ENCODE data around the gene CS.
"Not testable (repeated sequence)": the region's sequence is repeated elsewhere in the genome, so short reads cannot be mapped to it uniquely, and the experiment has no call there.

The CS gene

DNA sequence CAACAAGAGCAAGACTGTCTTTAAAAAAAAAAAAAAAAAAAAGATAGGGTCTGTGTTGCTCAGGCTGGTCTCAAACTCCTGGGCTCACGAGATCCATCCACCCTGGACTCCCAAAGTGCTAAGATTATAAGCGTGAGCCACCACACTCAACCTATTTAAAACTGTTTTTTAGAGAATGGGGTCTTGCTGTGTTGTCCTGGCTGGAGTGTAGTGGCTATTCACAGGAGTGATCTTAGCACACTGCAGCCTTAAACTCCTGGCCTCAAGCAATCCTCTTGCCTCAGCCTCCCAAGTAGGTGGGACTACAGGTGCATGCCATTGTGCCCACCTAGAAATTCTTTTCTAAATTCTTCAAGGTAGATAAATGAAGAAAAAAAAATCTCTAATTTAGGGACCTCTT, 25.8 kb downstream of the CS start:
- H3K36me3 ChIP-seq (ENCODE audit: insufficient read depth): peaks cover 36% of the 10 kb centered on the region; the same call in 1 of the 2 replicates

GRCh38 chr12:56272468-56272867, 27.7 kb downstream of the CS start:
- H3K4me2 ChIP-seq; H3K27me3 ChIP-seq (ENCODE audit: insufficient read depth, low read depth); H3K9ac ChIP-seq: not testable (repeated sequence)

More for the DNA sequence above, 25.8 kb downstream of the CS start:
- Histone ChIP-seq H3K79me2 (ENCODE audit: insufficient read depth, low read depth) (peaks cover 5% of the 10 kb centered on the region; the same call in 1 of the 2 replicates), H3K27ac (no peak overlapping the region), H3K4me1 (ENCODE audit: low read depth, poor library complexity, severe bottlenecking) (no peaks in the 10 kb centered on the region), H3K4me2 (no peak overlapping the region), H3K27me3 (ENCODE audit: insufficient read depth, low read depth) (no peaks in the 10 kb centered on the region), H2AFZ (ENCODE audit: low read depth) (no peak overlapping the region), H3K9ac (no peak overlapping the region), H4K20me1 (ENCODE audit: insufficient read depth) (no peaks in the 10 kb centered on the region), H3K4me3 (IDR thresholded peaks at IDR 0.05; ENCODE audit: insufficient read depth, low read depth, low read length) (no peak overlapping the region)
- TF ChIP-seq, protein P1, sequence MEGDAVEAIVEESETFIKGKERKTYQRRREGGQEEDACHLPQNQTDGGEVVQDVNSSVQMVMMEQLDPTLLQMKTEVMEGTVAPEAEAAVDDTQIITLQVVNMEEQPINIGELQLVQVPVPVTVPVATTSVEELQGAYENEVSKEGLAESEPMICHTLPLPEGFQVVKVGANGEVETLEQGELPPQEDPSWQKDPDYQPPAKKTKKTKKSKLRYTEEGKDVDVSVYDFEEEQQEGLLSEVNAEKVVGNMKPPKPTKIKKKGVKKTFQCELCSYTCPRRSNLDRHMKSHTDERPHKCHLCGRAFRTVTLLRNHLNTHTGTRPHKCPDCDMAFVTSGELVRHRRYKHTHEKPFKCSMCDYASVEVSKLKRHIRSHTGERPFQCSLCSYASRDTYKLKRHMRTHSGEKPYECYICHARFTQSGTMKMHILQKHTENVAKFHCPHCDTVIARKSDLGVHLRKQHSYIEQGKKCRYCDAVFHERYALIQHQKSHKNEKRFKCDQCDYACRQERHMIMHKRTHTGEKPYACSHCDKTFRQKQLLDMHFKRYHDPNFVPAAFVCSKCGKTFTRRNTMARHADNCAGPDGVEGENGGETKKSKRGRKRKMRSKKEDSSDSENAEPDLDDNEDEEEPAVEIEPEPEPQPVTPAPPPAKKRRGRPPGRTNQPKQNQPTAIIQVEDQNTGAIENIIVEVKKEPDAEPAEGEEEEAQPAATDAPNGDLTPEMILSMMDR (conservative IDR thresholded peaks at IDR 0.05; ENCODE audit: low read depth, low read length): no peak

GRCh38 chr12:56271031-56271430, 29.1 kb downstream of the CS start:
- Histone ChIP-seq H2AFZ (ENCODE audit: low read depth) (no peak overlapping the region), H4K20me1 (ENCODE audit: insufficient read depth) (no peaks in the 10 kb centered on the region), H3K4me3 (IDR thresholded peaks at IDR 0.05; ENCODE audit: insufficient read depth, low read depth, low read length) (no peak overlapping the region), H3K36me3 (ENCODE audit: insufficient read depth) (peaks cover 20% of the 10 kb centered on the region; the same call in 1 of the 2 replicates), H3K79me2 (ENCODE audit: insufficient read depth, low read depth) (no peaks in the 10 kb centered on the region), H3K9ac (no peak overlapping the region), H3K27ac (no peak overlapping the region; the same call in 1 of the 2 replicates), H3K27me3 (ENCODE audit: insufficient read depth, low read depth) (no peaks in the 10 kb centered on the region), H3K4me1 (ENCODE audit: low read depth, poor library complexity, severe bottlenecking) (peaks cover 7% of the 10 kb centered on the region), H3K4me2 (no peak overlapping the region)
- TF ChIP-seq, protein P1 (conservative IDR thresholded peaks at IDR 0.05; ENCODE audit: low read depth, low read length): peak; percentile 76

More at GRCh38 chr12:56272468-56272867, 27.7 kb downstream of the CS start:
- H3K4me1 ChIP-seq (ENCODE audit: low read depth, poor library complexity, severe bottlenecking); H2AFZ ChIP-seq (ENCODE audit: low read depth); H3K4me3 ChIP-seq (IDR thresholded peaks at IDR 0.05; ENCODE audit: insufficient read depth, low read depth, low read length); H3K79me2 ChIP-seq (ENCODE audit: insufficient read depth, low read depth); H3K27ac ChIP-seq; H4K20me1 ChIP-seq (ENCODE audit: insufficient read depth): not testable (repeated sequence)
- H3K36me3 ChIP-seq (ENCODE audit: insufficient read depth): peaks cover 20% of the 10 kb centered on the region; the same call in 1 of the 2 replicates

DNA sequence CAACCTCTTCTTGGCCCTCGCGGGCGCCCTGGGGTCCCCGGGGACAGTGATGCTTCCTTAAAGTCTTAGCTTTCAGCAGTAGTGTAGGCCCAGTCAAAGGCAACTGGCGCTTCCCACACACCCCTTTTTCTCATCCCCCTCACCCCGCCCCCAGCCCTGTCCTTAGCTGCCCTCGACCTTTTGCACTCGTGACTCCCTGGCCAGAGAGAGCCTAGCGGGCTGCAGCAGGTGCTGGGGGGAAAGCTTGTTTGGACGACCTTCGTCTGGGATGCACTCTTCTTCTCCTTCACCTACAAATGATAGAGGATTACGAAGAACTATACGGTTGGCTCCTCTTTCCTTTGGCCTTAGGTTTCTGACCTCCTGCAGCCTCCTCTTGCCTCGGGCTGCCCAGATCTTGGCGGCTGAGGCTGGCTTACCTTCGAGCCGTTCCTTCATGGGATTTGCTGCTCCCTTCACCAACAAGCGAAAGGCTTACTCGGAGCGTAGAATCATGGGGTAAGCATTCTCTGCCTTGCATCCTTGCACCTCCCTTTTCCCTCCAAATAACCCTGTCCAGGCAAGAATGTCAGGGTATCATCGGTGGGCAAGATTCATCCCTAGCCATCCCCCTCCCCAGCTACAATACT, 32.6 kb downstream of the CS start:
- no peaks in the 10 kb centered on the region for H3K79me2 ChIP-seq (ENCODE audit: insufficient read depth, low read depth)
- peak overlapping the region; percentile 58 for H3K4me2 ChIP-seq
- H2AFZ ChIP-seq (ENCODE audit: low read depth): peak overlapping the region; percentile 90
- peaks cover 16% of the 10 kb centered on the region for H3K4me1 ChIP-seq (ENCODE audit: low read depth, poor library complexity, severe bottlenecking)
- H3K27ac ChIP-seq: no peak overlapping the region
- H3K4me3 ChIP-seq (IDR thresholded peaks at IDR 0.05; ENCODE audit: insufficient read depth, low read depth, low read length): peak overlapping the region; percentile 34
- H4K20me1 ChIP-seq (ENCODE audit: insufficient read depth): no peaks in the 10 kb centered on the region
- H3K9ac ChIP-seq: 0 out of 2 replicates have a peak overlapping the region, but pooled peaks have one; percentile 62
- H3K27me3 ChIP-seq (ENCODE audit: insufficient read depth, low read depth): no peaks in the 10 kb centered on the region
- TF ChIP-seq, protein P1 (conservative IDR thresholded peaks at IDR 0.05; ENCODE audit: low read depth, low read length): no peak
- H3K36me3 ChIP-seq (ENCODE audit: insufficient read depth): no peaks in the 10 kb centered on the region

Data from KMS-11 (cell line).